ENCODE data around the gene COL11A2.

DNA sequence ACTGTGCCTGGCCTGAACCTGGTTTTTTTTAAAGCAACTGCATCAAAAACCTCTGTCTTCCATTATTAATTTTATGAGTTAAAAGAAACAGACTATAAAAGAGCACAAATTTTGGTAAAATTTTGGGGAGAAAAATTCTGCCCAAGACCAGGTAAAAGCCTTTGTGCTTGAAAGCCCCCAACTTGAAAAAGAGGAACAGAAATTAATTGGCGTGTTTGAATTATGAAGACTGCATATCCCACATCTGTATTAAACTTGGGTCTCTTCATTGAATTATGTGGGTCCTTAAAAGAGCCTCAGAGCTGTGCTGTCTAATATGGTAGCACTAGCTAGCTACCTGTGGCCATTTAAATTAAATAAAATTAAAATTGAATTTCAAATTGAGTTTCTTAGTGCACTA, 41.2 kb downstream of the COL11A2 start:
- no peak for TF ChIP-seq GATA2 (IDR thresholded peaks at IDR 0.05; ENCODE audit: low read depth, low read length)
- TF ChIP-seq GATA3 (IDR thresholded peaks at IDR 0.05; ENCODE audit: low read depth, low read length) = no peak
